IPS-18c (cell line): ENCODE data around the gene C20orf204.
A peak's percentile ranks its signal among the peaks of the same experiment; 100 is the strongest.

ENCODE experiments used
- H3K4me3 ChIP-seq: 2 replicates; pipeline ENCODE4 v1.7.0; 2013; ENCODE audit warnings: low read depth, mild to moderate bottlenecking, low read length, moderate library complexity; ENCODE audit not compliant: insufficient read depth
- H3K9me3 ChIP-seq: one replicate; pipeline ENCODE4 v1.6.1; 2013; ENCODE audit warnings: mild to moderate bottlenecking, low read length, moderate library complexity; ENCODE audit not compliant: control insufficient read depth, insufficient read depth

Gene C20orf204

GRCh38 chr20:64049878-64050260 lies 13.9 kb downstream of the C20orf204 start:
- Histone ChIP-seq H3K4me3 (no peak overlapping the region), H3K9me3 (peaks cover 2% of the 10 kb centered on the region)

- H3K4me3 ChIP-seq, result no peak overlapping the region
- H3K9me3 ChIP-seq, result peaks cover 2% of the 10 kb centered on the region
Measured at GRCh38 chr20:64050261-64051032, 14.5 kb downstream of the C20orf204 start.

- no peak overlapping the region for H3K4me3 ChIP-seq
- H3K9me3 ChIP-seq, result peaks cover 2% of the 10 kb centered on the region
Measured at GRCh38 chr20:64051033-64051452, 15.1 kb downstream of the C20orf204 start.

GRCh38 chr20:64051561-64052325 lies 15.8 kb downstream of the C20orf204 start:
- no peak overlapping the region for H3K4me3 ChIP-seq
- peaks cover 2% of the 10 kb centered on the region for H3K9me3 ChIP-seq

- H3K9me3 ChIP-seq, result peaks cover 2% of the 10 kb centered on the region
- no peak overlapping the region for H3K4me3 ChIP-seq
Measured at GRCh38 chr20:64052326-64052722, 16.3 kb downstream of the C20orf204 start.

- H3K4me3 ChIP-seq, result no peak overlapping the region
Measured at GRCh38 chr20:64052987-64053840, 17.2 kb downstream of the C20orf204 start.

GRCh38 chr20:64053841-64054661 lies 18.1 kb downstream of the C20orf204 start:
- Histone ChIP-seq H3K4me3 (no peak overlapping the region), H3K9me3 (no peaks in the 10 kb centered on the region)

More at GRCh38 chr20:64052987-64053840, 17.2 kb downstream of the C20orf204 start:
- H3K9me3 ChIP-seq, result peaks cover under 1% of the 10 kb centered on the region

GRCh38 chr20:64055396-64055892 lies 19.5 kb downstream of the C20orf204 start:
- Histone ChIP-seq H3K9me3 (no peaks in the 10 kb centered on the region), H3K4me3 (no peak overlapping the region)

GRCh38 chr20:64055893-64056638 lies 20.1 kb downstream of the C20orf204 start:
- Histone ChIP-seq H3K4me3 (no peak overlapping the region), H3K9me3 (no peaks in the 10 kb centered on the region)

- Histone ChIP-seq H3K9me3 (no peaks in the 10 kb centered on the region), H3K4me3 (no peak overlapping the region)
Measured at GRCh38 chr20:64056639-64056888, 20.6 kb downstream of the C20orf204 start.

- no peak overlapping the region for H3K4me3 ChIP-seq
- H3K9me3 ChIP-seq, result no peaks in the 10 kb centered on the region
Measured at GRCh38 chr20:64056889-64057627, 21.1 kb downstream of the C20orf204 start.

- no peak overlapping the region for H3K4me3 ChIP-seq
- no peaks in the 10 kb centered on the region for H3K9me3 ChIP-seq
Measured at GRCh38 chr20:64057628-64058498, 21.9 kb downstream of the C20orf204 start.

- H3K9me3 ChIP-seq, result no peaks in the 10 kb centered on the region
- H3K4me3 ChIP-seq, result no peak overlapping the region
Measured at GRCh38 chr20:64058536-64058935, 22.6 kb downstream of the C20orf204 start.

- Histone ChIP-seq H3K9me3 (no peaks in the 10 kb centered on the region), H3K4me3 (peak overlapping the region; percentile 85)
Measured at GRCh38 chr20:64062276-64062595, 26.3 kb downstream of the C20orf204 start.
